HG02798 (cell line): ENCODE data around the gene ADAP2.
"Not testable (repeated sequence)": the region's sequence is repeated elsewhere in the genome, so short reads cannot be mapped to it uniquely, and the experiment has no call there.

Source experiments
- ATAC-seq: cut with Tn5 transposase; IDR thresholded peaks from one replicate; pipeline ENCODE4 v1.9.1; 2021; ENCODE audit warnings: mild to moderate bottlenecking; ENCODE audit not compliant: unreplicated experiment, poor library complexity

The ADAP2 gene

GRCh38 chr17:30965686-30966085 is 43.9 kb downstream of the ADAP2 start:
- ATAC-seq, result no peak

- not testable (repeated sequence) for ATAC-seq
Observed at GRCh38 chr17:30967911-30968310, 46.2 kb downstream of the ADAP2 start.

DNA sequence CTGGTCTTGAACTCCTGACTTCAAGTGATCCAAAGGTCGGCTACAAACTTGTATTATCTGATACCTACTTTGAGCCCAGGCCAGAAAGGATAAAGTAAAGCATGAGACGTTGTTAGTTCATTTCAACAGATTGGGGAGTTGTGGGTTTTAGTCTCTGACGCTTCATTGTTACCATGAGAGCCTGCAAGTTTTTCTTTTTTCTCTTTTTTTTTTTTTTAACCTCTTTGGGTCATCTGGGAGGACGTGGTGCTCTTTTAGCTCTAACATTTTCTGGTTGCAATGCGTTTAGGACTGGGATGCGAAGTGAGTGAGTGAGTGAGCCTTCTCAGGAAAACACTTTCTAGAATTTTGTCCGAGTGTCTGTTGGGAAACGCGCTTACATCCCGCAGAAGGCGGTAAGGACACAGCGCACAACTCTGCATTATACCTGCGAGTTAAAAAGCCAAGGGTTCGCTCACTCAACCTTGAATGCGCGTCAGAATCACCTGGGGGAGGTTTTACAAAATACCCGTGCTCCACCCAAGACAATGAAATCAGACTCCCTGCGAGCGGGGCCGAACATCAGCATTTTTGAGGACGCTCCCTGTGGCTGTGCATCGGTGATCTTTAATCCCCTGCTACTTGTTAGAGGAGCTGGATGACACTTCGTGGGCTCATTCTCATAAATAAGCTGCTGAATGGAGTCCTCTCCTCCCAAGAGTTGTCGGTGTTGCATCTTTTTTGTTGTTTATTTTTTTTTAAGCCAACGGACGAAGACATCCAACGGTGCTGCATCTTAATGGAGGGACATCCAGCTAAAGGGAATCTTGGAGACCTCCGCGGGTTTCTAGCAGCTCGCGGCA is 48.5 kb downstream of the ADAP2 start:
- peak; percentile 29 for ATAC-seq

DNA sequence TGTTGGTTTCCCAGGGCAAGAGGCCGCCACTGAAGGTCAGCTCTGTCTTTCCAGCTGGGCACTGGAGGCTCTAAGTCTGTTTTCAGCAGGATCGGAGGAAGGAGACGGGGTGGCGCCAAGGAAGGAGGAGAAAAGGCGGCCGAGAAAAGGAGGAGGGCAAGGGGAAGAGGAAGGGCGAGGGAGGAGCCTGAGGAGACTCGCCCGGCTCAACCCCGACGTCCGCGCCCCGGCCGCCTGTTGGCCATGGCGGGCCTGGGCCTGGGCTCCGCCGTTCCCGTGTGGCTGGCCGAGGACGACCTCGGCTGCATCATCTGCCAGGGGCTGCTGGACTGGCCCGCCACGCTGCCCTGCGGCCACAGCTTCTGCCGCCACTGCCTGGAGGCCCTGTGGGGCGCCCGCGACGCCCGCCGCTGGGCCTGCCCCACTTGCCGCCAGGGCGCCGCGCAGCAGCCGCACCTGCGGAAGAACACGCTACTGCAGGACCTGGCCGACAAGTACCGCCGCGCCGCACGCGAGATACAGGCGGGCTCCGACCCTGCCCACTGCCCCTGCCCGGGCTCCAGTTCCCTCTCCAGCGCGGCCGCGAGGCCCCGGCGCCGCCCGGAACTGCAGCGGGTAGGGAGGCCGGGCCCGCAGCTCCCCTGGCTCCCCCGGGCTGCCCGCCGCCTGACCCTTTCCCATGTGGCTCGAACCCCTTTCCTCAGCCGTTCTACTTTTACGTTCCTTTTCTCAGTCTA is 49.3 kb downstream of the ADAP2 start, which contains the start of gene RNF135:
Gene RNF135 (plus strand): TSS at position 209 of the 737 bp plus-strand sequence. CDS start 35 bp downstream, at position 244.
- peak; percentile 68 for ATAC-seq

- no peak for ATAC-seq
Observed at GRCh38 chr17:30975042-30975820, 53.5 kb downstream of the ADAP2 start.

GRCh38 chr17:30979919-30980318 is 58.2 kb downstream of the ADAP2 start:
- ATAC-seq, result not testable (repeated sequence)

DNA sequence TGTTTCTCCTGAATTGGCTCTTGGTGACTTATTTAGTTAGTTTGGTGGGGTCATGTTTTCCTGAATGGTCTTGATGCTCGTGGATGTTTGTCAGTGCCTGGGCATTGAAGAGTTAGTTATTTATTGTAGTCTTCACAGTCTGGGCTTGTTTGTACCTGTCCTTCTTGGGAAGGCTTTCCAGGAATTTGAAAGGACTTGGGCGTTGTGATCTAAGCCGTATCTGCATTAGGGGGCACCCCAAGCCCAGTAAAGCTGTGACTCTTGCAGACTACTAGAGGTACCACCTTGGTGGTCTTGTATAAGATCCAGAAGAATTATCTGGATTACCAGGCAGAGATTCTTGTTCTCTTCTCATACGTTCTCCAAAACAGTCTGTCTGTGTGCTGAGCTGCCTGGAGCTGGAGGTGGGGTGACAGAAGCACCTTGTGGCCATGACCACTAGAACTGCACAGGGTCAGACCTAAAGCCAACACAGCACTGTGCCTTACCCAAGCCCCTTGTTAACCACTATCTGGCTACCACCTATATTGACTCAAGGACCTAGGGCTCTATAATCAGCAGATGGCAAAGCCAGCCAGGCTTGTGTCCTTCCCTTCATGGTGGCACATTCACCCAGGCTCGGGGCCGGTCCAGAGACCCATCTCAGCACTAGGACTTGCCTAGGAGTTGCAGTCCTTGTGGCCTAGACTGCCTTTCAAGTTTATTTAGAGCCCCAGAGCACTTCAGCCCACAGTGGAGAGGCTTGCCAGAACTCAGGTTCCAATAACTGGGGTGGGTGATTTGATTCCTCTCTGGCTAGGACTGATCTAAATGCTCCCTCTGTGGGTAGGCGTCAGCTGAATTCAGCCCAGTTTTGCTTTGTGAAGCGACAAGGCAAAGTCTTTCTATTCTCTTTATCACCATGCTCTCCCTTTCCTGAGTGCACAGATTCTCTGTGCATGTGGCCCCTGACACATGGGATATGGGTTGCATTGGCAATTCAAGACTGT is 60.1 kb downstream of the ADAP2 start:
- no peak for ATAC-seq

- no peak for ATAC-seq
Observed at GRCh38 chr17:30982855-30983254, 61.1 kb downstream of the ADAP2 start.

DNA sequence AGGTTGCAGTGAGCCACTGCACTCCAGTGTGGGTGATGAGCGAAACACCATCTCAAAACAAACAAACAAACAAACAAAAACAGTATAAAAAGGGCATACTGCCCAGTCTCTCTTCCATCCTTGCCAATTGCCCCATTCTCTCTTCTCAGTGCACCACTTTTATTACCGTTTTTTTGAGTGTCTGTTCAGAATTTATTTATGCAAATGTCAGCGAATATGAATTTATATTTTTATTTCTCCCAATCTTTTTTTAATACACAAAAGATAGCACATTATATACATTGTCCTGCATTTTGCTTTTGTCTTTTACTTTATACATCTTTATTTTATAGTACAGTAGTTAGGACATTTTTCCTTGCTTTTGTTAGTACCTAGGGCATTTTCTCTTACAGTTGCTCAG is 68.7 kb downstream of the ADAP2 start:
- no peak for ATAC-seq

GRCh38 chr17:30992551-30992950 is 70.8 kb downstream of the ADAP2 start:
- no peak for ATAC-seq

- ATAC-seq, result no peak
Observed at GRCh38 chr17:30995347-30995746, 73.6 kb downstream of the ADAP2 start.

DNA sequence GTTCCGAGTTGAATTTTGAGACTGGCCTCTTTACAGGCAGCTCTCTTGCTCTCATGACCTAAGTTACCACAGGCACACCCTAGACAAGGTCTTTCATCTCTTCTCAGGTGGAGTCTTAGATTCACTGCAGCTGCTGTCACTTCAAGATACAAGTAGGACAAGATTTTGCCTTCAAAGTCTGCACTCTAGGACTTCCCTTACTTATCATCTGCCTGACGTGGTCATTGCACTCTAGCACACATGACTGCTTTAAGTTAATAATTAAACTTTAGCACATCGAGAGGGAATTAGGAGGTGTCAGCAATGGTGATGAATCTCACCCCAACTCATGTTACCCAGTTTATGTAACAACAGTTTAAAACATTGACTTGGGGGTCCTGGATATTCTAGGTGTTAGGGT is 74.7 kb downstream of the ADAP2 start:
- ATAC-seq, result no peak

GRCh38 chr17:30997270-30997669 is 75.5 kb downstream of the ADAP2 start:
- no peak for ATAC-seq

DNA sequence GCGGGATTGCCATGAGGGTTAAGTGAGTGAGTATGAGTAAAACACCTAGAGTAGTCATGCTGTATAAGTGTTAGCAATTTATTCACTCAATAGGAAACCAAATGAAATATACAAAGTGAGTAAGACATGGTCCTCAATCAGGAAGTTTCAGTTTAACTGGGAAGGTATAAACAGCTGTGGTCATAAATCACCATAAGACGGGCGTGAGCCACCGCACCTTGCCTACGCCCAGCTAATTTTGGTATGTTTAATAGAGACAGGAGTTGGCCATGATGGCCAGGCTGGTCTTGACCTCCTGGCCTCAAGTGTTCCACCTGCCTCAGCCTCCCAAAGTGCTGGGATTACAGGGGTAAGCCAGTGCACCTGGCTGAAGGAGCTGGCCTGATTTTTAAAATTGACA is 76.1 kb downstream of the ADAP2 start:
- no peak for ATAC-seq

DNA sequence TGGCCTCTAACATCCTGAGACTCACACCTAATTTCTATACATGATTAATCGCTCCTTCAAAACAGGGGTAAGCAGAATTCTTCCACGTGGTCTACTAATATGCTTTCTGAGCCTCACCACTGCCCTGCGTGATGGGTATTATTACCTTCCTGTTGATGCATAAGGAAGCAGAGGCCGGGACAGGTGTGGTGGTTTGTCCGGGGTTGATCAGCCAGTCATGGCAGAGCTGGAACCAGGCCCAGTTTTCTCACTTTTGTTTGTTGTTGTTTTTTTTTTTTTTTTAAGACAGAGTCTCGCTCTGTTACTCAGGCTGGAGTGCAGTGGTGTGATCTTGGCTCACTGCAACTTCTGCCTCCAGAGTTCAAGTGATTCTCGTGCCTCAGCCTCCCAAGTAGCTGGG is 80.3 kb downstream of the ADAP2 start:
- ATAC-seq, result no peak

- no peak for ATAC-seq
Observed at GRCh38 chr17:31003225-31003866, 81.6 kb downstream of the ADAP2 start.

DNA sequence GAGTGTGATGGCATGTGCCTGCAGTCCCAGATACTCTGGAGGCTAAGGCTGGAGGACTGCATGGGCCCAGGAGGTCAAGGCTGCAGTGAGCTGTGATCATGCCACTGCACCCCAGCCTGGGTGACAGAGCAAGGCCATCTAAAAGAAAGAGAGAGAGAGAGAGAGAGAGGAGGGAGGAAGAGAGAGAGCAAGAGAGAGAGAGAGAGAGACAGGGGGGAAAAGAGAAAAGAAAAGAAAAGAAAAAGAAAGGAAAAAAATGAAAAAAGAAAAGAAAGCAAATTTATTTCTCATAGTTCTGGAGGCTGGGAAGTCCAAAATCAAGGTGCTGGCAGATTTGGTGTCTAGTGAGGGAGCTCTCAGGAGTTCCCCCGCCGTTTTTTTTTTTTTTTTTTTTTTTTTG is 82.4 kb downstream of the ADAP2 start:
- ATAC-seq, result no peak

- no peak for ATAC-seq
Observed at GRCh38 chr17:31007695-31008373, 86.1 kb downstream of the ADAP2 start.
